Vagina (tissue), 2 donors: Measurements from ENCODE around the gene CTDSPL.

Experiments
- POLR2A ChIP-seq, 2 donors: fragments of 450-650 bp; IDR thresholded peaks; one replicate each; pipeline ENCODE4 v1.6.1; 2017; ENCODE audit warnings: antibody characterized with exemption in 2 of 2, mild to moderate bottlenecking in 2 of 2, moderate library complexity in 2 of 2
- POLR2AphosphoS5 ChIP-seq, 2 donors: sonication (generic); formaldehyde crosslinking; IDR thresholded peaks; one replicate each; pipeline ENCODE4 v1.9.0; 2017; ENCODE audit warnings: antibody characterized with exemption in 2 of 2, mild to moderate bottlenecking in 2 of 2, low read depth in 1 of 2; ENCODE audit not compliant: insufficient read depth in 1 of 2
- TF ChIP-seq, protein P1 (sequence below), 3 experiments: fragments of 450-650 bp in 2 of 3; fragments of 200-600 bp in 1 of 3; sonication (generic) in 1 of 3; IDR thresholded peaks; one replicate each; pipeline ENCODE4 v1.5.1; 2017 to 2019; ENCODE audit warnings: antibody characterized with exemption in 3 of 3, mild to moderate bottlenecking in 2 of 3, moderate library complexity in 2 of 3

DNA sequence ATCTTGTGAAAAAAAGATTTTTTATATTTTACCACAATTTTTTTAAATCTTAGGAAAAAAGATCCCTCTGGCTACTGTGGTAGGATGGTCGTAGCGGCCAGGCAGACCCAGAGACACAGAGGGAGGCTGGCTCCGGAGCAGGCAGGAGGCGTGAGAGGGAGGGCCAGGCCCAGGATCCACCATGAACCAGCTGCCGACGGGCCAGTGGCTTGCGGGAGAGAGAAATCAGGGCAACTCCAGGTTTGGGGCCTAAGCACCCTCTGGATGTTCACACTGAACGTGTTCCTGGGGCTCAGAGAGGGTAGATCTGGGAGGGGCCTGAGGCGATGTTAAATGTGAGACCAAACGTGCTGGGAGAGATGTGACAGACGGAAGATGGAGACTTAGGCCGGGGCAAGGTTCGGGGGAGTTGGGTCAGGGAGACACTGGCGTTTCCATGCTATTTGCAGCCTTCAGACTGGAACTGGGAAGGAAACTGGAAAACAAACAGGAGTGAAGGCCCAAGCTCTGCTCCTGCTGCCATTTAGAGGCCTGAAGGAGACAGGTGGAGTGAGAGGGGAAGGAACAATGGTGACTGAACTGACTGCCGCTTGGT, 127.3 kb downstream of the CTDSPL start:
- TF ChIP-seq, protein P1, sequence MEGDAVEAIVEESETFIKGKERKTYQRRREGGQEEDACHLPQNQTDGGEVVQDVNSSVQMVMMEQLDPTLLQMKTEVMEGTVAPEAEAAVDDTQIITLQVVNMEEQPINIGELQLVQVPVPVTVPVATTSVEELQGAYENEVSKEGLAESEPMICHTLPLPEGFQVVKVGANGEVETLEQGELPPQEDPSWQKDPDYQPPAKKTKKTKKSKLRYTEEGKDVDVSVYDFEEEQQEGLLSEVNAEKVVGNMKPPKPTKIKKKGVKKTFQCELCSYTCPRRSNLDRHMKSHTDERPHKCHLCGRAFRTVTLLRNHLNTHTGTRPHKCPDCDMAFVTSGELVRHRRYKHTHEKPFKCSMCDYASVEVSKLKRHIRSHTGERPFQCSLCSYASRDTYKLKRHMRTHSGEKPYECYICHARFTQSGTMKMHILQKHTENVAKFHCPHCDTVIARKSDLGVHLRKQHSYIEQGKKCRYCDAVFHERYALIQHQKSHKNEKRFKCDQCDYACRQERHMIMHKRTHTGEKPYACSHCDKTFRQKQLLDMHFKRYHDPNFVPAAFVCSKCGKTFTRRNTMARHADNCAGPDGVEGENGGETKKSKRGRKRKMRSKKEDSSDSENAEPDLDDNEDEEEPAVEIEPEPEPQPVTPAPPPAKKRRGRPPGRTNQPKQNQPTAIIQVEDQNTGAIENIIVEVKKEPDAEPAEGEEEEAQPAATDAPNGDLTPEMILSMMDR (IDR thresholded peaks at IDR 0.05), result no peak
- TF ChIP-seq POLR2AphosphoS5 (IDR thresholded peaks at IDR 0.05; ENCODE audit: insufficient read depth in 1 of 2, low read depth in 1 of 2) (no peak), POLR2A (IDR thresholded peaks at IDR 0.05) (no peak)
